ENCODE results near the gene ZNF554. TPM values are rescaled to one million over a fixed set of nuclear protein-coding genes. Genes with fewer than 3 reads are reported as not detected.

ZNF554 gene
- total and polyA plus RNA-seq, 12 donors: 0.94 to 6.7 (median 4.7) TPM

DNA sequence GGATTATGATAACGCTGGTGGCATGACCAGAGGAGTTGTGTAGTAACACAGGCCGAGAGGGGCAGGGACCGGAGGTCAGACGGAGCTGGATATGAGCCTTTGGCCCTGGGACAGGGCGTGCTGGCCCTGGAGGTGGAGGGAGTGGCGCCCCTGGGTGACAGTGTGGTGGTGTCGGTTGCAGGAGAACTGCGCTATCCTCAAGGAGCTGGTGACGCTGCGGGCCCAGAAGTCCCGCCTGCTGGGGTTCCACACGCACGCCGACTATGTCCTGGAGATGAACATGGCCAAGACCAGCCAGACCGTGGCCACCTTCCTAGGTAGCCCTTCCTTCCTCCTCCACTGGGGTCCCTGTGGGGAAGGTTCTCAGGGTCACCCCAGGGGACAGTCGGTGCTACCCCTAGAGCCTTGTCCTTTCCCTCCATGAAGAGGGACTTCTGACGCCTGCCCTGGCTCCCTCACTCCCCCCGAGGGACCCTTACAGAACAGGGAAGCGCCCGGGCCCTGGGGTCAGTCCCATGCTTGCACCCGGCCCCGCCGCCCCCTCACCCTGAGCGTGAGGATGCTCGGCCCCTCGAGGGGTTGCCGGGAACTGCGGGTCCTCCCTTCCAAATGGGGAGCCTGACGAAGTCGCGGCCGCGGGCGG is 12.8 kb upstream of the ZNF554 start:
- Histone ChIP-seq H3K9me3 (no peaks in the 10 kb centered on the region), H3K36me3 (peaks cover 0 to 82% (median 21%) of the 10 kb centered on the region in 9 donors), H3K27ac (no peak overlapping the region), H3K4me3 (no peak overlapping the region), H3K27me3 (no peaks in the 10 kb centered on the region), H3K4me1 (no peaks in the 10 kb centered on the region)
- intact Hi-C loops (cut with DNase I): no loop called here
- TF ChIP-seq, protein P1, sequence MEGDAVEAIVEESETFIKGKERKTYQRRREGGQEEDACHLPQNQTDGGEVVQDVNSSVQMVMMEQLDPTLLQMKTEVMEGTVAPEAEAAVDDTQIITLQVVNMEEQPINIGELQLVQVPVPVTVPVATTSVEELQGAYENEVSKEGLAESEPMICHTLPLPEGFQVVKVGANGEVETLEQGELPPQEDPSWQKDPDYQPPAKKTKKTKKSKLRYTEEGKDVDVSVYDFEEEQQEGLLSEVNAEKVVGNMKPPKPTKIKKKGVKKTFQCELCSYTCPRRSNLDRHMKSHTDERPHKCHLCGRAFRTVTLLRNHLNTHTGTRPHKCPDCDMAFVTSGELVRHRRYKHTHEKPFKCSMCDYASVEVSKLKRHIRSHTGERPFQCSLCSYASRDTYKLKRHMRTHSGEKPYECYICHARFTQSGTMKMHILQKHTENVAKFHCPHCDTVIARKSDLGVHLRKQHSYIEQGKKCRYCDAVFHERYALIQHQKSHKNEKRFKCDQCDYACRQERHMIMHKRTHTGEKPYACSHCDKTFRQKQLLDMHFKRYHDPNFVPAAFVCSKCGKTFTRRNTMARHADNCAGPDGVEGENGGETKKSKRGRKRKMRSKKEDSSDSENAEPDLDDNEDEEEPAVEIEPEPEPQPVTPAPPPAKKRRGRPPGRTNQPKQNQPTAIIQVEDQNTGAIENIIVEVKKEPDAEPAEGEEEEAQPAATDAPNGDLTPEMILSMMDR (IDR thresholded peaks at IDR 0.05): no peak
- DNase-seq (no peak), ATAC-seq (no peak)
- 95 to 96% methylated on average over 31 to 34 of the region's 34 CpGs for WGBS, 2 donors

DNA sequence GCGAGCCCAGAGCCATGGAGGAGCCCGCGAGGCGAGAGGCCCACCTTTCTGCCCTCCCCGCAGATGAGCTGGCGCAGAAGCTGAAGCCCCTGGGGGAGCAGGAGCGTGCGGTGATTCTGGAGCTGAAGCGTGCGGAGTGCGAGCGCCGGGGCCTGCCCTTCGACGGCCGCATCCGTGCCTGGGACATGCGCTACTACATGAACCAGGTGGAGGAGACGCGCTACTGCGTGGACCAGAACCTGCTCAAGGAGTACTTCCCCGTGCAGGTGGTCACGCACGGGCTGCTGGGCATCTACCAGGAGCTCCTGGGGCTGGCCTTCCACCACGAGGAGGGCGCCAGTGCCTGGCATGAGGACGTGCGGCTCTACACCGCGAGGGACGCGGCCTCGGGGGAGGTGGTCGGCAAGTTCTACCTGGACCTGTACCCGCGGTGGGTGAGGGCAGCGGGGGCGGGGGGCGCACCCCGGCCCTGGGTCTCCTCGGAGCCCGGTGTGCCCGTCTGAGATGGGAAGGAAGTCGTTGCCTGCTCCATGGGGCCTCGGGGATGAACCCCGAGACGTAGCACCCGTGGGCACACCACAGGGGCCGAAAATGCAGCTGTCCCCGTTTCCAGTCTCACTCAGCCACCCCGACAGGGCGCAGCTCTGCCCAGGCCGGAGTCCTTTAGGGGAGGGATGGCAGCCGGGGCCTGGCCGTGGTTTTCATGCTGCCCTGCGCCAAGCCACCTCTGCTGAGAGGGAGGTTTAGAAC is 12.1 kb upstream of the ZNF554 start:
- Histone ChIP-seq H3K4me3 (no peak overlapping the region), H3K36me3 (peaks cover 0 to 88% (median 24%) of the 10 kb centered on the region in 9 donors), H3K9me3 (no peaks in the 10 kb centered on the region), H3K27ac (no peak overlapping the region), H3K27me3 (no peaks in the 10 kb centered on the region), H3K4me1 (no peaks in the 10 kb centered on the region)
- DNase-seq (no peak), ATAC-seq (no peak)
- WGBS, 2 donors: 97% methylated on average over 56 of the region's 56 CpGs
- intact Hi-C loops (cut with DNase I): no loop called here
- TF ChIP-seq, protein P1 (IDR thresholded peaks at IDR 0.05): no peak

DNA sequence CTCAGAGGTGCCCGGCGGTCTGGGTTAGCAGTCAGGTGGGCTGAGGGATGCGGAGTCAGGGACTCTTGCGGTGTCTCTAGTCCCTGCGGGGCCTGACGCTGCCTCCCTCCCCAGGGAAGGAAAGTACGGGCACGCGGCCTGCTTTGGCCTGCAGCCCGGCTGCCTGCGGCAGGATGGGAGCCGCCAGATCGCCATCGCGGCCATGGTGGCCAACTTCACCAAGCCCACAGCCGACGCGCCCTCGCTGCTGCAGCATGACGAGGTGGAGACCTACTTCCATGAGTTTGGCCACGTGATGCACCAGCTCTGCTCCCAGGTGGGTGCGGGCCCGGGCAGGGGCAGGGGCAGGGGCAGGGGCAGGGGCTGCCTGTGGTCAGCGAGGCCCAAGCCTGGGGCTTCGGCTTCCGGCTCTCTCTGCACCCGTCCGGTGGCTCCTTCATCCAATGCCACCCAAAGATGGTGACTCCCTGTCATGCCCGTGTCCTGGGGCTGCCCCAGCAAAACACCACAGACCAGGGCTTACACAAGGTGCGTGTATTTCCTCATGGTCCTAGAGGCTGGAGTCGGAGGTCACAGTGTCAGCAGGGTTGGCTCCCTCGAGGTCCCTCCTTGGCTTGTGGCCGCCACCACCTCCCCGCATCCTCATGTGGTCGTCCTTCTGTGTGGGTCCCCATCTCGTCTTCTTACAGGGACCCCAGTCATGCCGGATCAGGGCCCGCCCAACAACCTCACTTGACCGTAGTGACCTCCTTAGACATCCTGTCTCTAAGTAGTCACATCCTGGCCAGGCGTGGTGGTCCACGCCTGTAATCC is 11.3 kb upstream of the ZNF554 start:
- TF ChIP-seq, protein P1 (IDR thresholded peaks at IDR 0.05): no peak
- Histone ChIP-seq H3K27ac (no peak overlapping the region), H3K36me3 (peaks cover 0 to 85% (median 26%) of the 10 kb centered on the region in 9 donors), H3K4me1 (no peaks in the 10 kb centered on the region), H3K4me3 (no peak overlapping the region), H3K9me3 (no peaks in the 10 kb centered on the region), H3K27me3 (no peaks in the 10 kb centered on the region)
- WGBS, 2 donors: 95 to 96% methylated on average over 41 of the region's 41 CpGs
- ATAC-seq (no peak), DNase-seq (no peak)
- intact Hi-C loops (cut with DNase I): no loop called here

DNA sequence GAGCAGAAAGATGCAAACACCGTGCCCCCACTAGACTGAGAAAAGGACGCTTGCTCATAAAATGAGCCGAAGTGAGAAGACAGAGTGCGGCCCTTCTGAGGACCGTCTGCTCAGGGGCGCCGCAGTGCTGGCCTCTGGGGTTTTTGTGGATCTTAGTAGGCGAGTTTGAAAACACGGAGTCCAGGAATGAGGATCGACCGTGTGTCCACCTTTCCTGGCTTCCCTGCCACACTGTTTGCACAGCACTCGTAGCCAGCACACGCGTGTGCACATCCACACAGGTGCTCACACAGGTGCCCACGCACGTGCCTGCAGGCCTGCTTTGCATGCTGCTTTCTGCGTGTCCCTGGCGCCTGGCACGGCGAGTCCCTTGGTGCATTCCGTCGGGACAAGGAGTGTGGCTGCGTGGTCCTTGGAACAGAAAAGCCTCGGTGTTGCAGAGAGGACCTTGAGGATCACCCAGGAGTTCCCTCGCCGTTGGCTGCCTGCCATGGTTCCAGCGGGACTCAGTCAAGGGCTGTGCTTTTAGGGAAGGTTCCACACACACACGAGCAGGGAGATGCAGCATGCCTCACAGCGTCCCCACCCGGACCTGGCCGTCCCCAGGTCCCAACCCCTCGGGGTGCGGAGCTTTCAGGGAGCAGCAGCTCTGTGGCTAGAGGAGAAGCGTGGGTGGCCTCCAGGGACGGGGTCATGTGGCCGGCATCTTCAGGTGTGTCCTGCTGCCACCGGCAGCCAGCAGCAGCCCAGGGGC is 10.1 kb upstream of the ZNF554 start:
- ATAC-seq (no peak), DNase-seq (no peak)
- 91% methylated on average over 37 of the region's 37 CpGs for WGBS, 2 donors
- no peaks in the 10 kb centered on the region for H3K4me1 ChIP-seq
- H3K27me3 ChIP-seq: no peaks in the 10 kb centered on the region
- H3K27ac ChIP-seq: no peak overlapping the region
- no peaks in the 10 kb centered on the region for H3K9me3 ChIP-seq
- no peak overlapping the region for H3K4me3 ChIP-seq
- peaks cover 0 to 91% (median 26%) of the 10 kb centered on the region in 9 donors for H3K36me3 ChIP-seq
- intact Hi-C loops (cut with DNase I): no loop called here
- TF ChIP-seq, protein P1 (IDR thresholded peaks at IDR 0.05): no peak
